A673 (cell line): Measurements from ENCODE around the gene SSTR4. TPM values are rescaled to one million over a fixed set of nuclear protein-coding genes. Genes with fewer than 3 reads are reported as not detected.

Experiments used
- BruUV-seq: library from RNA; stranded (reverse); fragments of 400-500 nt; replicated peaks from 2 replicates; lab custom pipeline; 2021; lab: Mats Ljungman, UMichigan
- CTCF ChIA-PET: fragments of 300-600 bp; sonication (Branson Sonifier 250); formaldehyde crosslinking; loops from one replicate; lab custom pipeline; 2022; ENCODE audit warnings: antibody characterized with exemption; lab: Charles Lee
- POLR2A ChIA-PET: fragments of 300-600 bp; sonication (Branson Sonifier 250); formaldehyde crosslinking; loops from one replicate; lab custom pipeline; 2022; ENCODE audit warnings: antibody characterized with exemption; ENCODE audit not compliant: low non-redundant PET; lab: Charles Lee
- DNase-seq: peaks from one replicate; pipeline ENCODE4 v3.0.0-alpha.2; 2015; ENCODE audit warnings: low spot score
- H3K27ac ChIP-seq: fragments of 200-600 bp; sonication (generic); 2 replicates; pipeline ENCODE4 v1.5.1; 2016; ENCODE audit warnings: mixed run types, low read depth, mild to moderate bottlenecking, mixed read lengths, antibody characterized with exemption, low read length; ENCODE audit not compliant: poor library complexity, severe bottlenecking
- H3K27me3 ChIP-seq: fragments of 200-600 bp; sonication (generic); replicated peaks from 2 replicates; pipeline ENCODE4 v1.6.1; 2017; ENCODE audit warnings: mixed run types, low read depth, mild to moderate bottlenecking, mixed read lengths, antibody characterized with exemption, low read length; ENCODE audit not compliant: insufficient read depth, poor library complexity
- H3K36me3 ChIP-seq: fragments of 200-600 bp; sonication (generic); 2 replicates; pipeline ENCODE4 v1.6.1; 2016; ENCODE audit warnings: mixed run types, mild to moderate bottlenecking, mixed read lengths, antibody characterized with exemption, low read length; ENCODE audit not compliant: insufficient read depth, poor library complexity, severe bottlenecking
- H3K4me1 ChIP-seq: fragments of 200-600 bp; sonication (generic); 2 replicates; pipeline ENCODE4 v1.6.1; 2017; ENCODE audit warnings: mixed run types, mild to moderate bottlenecking, mixed read lengths, antibody characterized with exemption, low read length; ENCODE audit not compliant: insufficient read depth, poor library complexity, severe bottlenecking
- H3K4me3 ChIP-seq: fragments of 200-600 bp; sonication (generic); 2 replicates; pipeline ENCODE4 v1.5.1; 2016; ENCODE audit warnings: low read depth, mixed run types, mild to moderate bottlenecking, mixed read lengths, low read length; ENCODE audit not compliant: poor library complexity, severe bottlenecking
- H3K9me3 ChIP-seq: fragments of 200-600 bp; sonication (generic); 2 replicates; pipeline ENCODE4 v1.6.1; 2016; ENCODE audit warnings: mixed run types, low read depth, mild to moderate bottlenecking, mixed read lengths, antibody characterized with exemption, low read length; ENCODE audit not compliant: poor library complexity, severe bottlenecking
- EZH2 ChIP-seq: fragments of 200-600 bp; sonication (generic); IDR thresholded peaks from 2 replicates; pipeline ENCODE4 v1.6.1; 2017; ENCODE audit warnings: borderline replicate concordance, low read depth, mild to moderate bottlenecking, mixed read lengths, antibody characterized with exemption, low read length; ENCODE audit not compliant: poor library complexity, severe bottlenecking
- intact Hi-C: fragments of 100-400 bp; cut with micrococcal nuclease; formaldehyde crosslinking; loops from one replicate; pipeline ENCODE4 v1.10.0; 2022; ENCODE audit not compliant: unreplicated experiment
- total RNA-seq: library from RNA; stranded (reverse); gene quantifications from 2 replicates; pipeline ENCODE4 v1.2.3, GENCODE V29; 2021
- TF ChIP-seq, protein P1 (sequence below): fragments of 300-800, 200-600 bp; sonication (generic); conservative IDR thresholded peaks from 2 replicates; pipeline ENCODE4 v1.5.1; 2017; ENCODE audit warnings: low read depth, mild to moderate bottlenecking, antibody characterized with exemption, low read length, moderate library complexity, mixed read lengths

SSTR4 gene
- total RNA-seq, 1 experiment from 2014 or later: not detected

DNA sequence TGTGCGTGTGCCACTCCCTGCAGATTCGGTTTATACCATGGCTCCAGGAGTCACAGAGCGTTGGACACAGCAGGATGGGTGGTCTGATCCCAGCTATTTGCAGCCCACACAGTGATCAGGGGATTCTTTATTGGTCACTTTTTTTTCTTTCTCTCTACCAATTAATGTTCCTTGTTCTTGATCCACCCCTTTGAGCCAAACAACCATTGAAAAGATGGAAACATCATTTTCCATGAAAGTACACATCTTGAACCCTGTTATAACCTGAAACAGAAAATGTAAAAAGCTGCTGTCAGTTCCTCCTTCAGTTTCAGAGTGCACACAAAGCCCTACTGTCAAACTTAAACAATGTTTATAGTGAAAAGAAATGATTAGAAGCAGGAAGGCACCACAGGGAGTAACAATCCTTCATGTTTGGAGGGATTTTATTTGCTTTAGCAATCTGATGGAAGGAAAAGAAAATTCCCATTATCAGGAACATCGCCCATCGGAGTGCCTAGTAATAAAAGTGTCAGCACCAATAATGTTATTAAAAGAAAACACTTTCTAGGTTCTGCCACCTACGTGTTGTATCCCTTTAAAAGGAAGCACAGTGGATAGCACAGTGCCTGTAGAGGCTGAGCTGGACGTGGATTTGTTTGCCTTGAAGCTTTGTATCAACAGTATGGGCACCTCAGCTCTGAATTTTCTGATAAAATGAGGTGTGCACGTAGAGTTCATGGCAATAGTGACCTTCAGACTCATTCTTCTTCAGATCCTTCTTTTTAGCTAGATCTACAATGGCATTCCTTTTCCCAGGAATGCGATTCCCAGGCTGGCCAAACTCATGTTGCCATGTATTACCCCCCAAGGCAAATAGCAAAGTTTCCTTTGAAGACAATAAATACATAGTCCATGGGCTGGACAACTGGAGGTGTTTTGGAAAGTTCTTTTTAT is 30.4 kb downstream of the SSTR4 start:
- no peak for TF ChIP-seq EZH2
- TF ChIP-seq, protein P1, sequence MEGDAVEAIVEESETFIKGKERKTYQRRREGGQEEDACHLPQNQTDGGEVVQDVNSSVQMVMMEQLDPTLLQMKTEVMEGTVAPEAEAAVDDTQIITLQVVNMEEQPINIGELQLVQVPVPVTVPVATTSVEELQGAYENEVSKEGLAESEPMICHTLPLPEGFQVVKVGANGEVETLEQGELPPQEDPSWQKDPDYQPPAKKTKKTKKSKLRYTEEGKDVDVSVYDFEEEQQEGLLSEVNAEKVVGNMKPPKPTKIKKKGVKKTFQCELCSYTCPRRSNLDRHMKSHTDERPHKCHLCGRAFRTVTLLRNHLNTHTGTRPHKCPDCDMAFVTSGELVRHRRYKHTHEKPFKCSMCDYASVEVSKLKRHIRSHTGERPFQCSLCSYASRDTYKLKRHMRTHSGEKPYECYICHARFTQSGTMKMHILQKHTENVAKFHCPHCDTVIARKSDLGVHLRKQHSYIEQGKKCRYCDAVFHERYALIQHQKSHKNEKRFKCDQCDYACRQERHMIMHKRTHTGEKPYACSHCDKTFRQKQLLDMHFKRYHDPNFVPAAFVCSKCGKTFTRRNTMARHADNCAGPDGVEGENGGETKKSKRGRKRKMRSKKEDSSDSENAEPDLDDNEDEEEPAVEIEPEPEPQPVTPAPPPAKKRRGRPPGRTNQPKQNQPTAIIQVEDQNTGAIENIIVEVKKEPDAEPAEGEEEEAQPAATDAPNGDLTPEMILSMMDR: no peak
- intact Hi-C loops: no loop called here
- ChIA-PET CTCF (no interaction called here), POLR2A (no interaction called here)
- no TSS peak for BruUV-seq
- H3K4me3 ChIP-seq: no peak overlapping the region
- no peak for DNase-seq
- H3K36me3 ChIP-seq: no peaks in the 10 kb centered on the region
- no peak overlapping the region for H3K27ac ChIP-seq
- H3K9me3 ChIP-seq: no peaks in the 10 kb centered on the region
- no peaks in the 10 kb centered on the region for H3K4me1 ChIP-seq
- H3K27me3 ChIP-seq: peaks cover 44% of the 10 kb centered on the region

DNA sequence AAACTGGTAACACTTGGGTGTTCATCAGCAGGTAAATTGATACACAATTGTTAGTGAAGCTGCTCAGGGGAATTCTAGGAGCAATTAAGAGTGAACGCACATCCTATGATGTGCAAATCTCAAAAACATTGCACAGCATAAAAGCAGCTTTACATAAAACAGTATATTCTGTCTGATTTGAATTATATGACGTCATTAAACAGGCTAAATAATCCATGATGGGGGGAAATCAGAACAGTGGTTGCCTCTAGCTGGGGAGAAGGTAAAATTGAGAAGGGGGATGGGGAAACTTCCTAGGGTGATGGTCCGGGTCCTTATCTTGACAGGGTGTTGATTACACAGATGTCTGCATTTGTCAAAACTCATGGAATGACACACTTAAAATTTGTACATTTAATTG is 31.7 kb downstream of the SSTR4 start:
- CTCF ChIA-PET: no interaction called here
- Histone ChIP-seq H3K27me3 (peaks cover 44% of the 10 kb centered on the region), H3K36me3 (no peaks in the 10 kb centered on the region), H3K9me3 (no peaks in the 10 kb centered on the region), H3K4me1 (no peaks in the 10 kb centered on the region), H3K27ac (no peak overlapping the region), H3K4me3 (no peak overlapping the region)
- intact Hi-C loops: no loop called here
- BruUV-seq: no TSS peak
- POLR2A ChIA-PET: no interaction called here
- TF ChIP-seq EZH2: no peak
- TF ChIP-seq, protein P1: no peak
- no peak for DNase-seq

DNA sequence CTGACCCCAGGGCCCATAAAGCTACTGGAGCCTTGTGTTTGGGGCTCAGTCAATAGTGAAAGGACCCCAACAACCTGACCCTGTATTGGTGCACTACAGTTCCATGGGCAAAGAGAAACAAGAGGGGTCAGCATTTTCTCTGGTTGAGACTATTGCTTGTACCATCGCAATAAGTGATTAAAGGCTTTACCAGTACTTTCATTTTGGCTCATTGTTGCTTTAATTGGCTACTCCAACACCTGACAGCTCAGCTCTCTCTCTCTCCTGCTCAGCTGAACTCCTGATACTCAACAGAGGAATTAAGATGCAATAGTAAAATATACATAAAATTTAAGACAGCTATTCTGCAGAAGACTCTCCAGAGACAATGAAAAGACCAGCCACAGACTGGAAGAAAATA is 33.2 kb downstream of the SSTR4 start:
- DNase-seq: no peak
- Histone ChIP-seq H3K36me3 (no peaks in the 10 kb centered on the region), H3K27me3 (peaks cover 47% of the 10 kb centered on the region), H3K27ac (no peak overlapping the region), H3K4me1 (no peaks in the 10 kb centered on the region), H3K4me3 (no peak overlapping the region), H3K9me3 (no peaks in the 10 kb centered on the region)
- ChIA-PET CTCF (no interaction called here), POLR2A (no interaction called here)
- TF ChIP-seq, protein P1: no peak
- no peak for TF ChIP-seq EZH2
- intact Hi-C loops: no loop called here
- no TSS peak for BruUV-seq
